Choroid plexus epithelial cell (primary cell): Measurements from ENCODE around the gene RHOH.

Experiments
- DNase-seq: peaks from one replicate; pipeline ENCODE4 v3.0.0-alpha.2; 2010; ENCODE audit warnings: low read depth
- H3K4me3 ChIP-seq: 2 replicates; pipeline ENCODE4 v1.5.1; 2011; ENCODE audit warnings: low read depth, mild to moderate bottlenecking, control low read depth, low read length, moderate library complexity
- CTCF ChIP-seq: conservative IDR thresholded peaks from 2 replicates; pipeline ENCODE4 v1.5.1; 2011; ENCODE audit warnings: low read depth, mild to moderate bottlenecking, control low read depth, inconsistent platforms, low read length, moderate library complexity

RHOH gene

DNA sequence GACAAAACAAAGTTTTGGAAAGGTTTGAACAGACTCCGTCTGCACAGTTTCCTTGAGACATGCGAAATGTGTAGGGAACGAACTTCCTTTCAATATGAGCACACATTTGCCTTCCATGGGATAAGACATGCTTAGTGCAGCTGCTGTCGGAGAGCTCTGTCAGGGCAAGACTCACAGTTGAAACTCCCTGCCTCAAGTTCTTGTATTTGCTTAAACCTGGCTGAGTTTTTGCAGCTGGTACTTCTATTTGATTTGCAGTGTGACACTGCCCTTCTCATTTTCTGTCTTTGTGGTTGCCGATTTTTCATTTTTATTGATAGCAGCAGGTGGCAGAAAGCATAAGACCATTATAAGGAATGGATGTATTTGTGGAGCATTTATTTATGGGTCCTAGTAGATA lies 18.2 kb upstream of the RHOH start:
- TF ChIP-seq CTCF, result no peak
- no peak for DNase-seq
- no peak overlapping the region for H3K4me3 ChIP-seq

GRCh38 chr4:40179360-40179759 lies 17.5 kb upstream of the RHOH start:
- TF ChIP-seq CTCF, result no peak
- no peak for DNase-seq
- no peak overlapping the region for H3K4me3 ChIP-seq

DNA sequence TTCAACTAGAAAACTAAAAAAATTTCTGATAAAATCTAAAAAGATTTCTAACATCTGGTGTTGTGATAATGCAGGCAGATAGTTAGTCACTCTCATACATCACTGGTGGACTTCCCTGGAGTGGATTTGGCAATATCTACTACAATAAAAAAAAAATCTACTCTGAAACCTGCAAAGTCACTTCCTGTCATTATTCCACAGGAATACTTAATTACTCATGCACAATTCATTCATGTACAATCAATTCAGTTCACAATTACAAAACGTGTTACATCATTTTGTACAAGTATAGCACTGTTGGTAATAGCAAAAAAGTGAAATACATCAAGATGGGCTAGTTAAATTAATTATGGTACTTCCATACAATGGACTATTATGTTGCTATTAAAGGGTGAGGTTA lies 16.5 kb upstream of the RHOH start:
- no peak for TF ChIP-seq CTCF
- DNase-seq, result peak; percentile 88

GRCh38 chr4:40182001-40182400 lies 14.8 kb upstream of the RHOH start:
- no peak overlapping the region for H3K4me3 ChIP-seq
- no peak for DNase-seq
- no peak for TF ChIP-seq CTCF

More for the DNA sequence above, 16.5 kb upstream of the RHOH start:
- no peak overlapping the region for H3K4me3 ChIP-seq

DNA sequence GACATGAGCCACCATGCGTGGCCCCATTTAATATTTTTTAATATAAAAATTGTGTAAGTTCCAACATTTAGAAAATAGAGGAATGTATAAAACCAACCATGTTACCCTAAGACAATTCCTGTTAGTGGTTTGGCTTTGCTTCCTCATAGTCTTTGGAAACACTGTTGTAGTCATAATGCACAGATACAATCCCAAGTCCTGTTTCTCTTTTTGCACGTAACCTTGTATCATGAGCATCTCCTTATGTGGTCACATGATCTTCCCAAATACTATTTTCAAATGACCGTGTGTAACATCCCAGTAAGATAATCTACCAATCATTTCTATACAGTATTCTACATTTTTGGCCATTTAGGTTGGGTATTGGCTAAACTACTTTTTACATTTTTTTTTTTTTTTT lies 13.9 kb upstream of the RHOH start:
- DNase-seq, result no peak
- no peak for TF ChIP-seq CTCF
- H3K4me3 ChIP-seq, result no peak overlapping the region

- no peak for TF ChIP-seq CTCF
- DNase-seq, result peak; percentile 44
- H3K4me3 ChIP-seq, result no peak overlapping the region
Measured at GRCh38 chr4:40183615-40184411, 13.0 kb upstream of the RHOH start.

DNA sequence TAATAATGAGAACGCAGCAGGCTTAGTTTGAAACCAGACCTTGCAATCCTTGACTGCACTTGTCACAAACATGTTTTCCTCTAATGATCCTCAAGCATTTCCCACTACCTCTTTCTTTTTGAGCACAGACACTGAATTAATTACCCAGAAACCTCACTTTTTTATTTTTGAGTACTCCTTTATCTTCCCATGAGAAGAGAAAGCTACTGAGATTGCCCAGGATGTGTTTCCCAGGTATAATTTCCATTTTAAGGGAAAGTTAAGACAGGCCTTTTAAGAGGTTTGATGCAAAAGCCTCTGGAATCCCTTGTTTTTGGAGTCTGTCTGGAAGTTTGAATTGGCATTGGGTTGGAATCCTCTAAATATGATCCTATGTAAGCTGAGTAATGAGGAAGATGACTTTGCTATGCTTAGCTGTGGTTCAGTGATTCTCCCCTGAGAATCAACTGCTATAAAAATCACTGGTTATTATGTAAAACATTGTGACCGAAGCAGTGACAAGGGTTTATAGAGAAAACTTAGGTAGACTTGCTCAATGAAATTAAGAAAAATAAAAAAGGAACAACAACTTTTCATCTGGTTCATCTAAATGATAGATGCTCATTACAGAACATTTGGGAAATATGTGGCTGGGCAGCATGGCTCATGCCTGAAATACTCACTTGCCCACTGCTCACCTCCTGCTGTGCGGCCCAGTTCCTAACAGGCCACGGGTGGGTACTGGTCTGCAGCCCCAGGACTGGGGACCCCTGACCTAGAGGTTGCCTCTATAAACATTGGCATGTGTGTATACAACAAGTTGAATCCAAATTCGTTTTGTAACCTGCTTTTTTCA lies 10.8 kb upstream of the RHOH start:
- no peak overlapping the region for H3K4me3 ChIP-seq
- no peak for TF ChIP-seq CTCF
- DNase-seq, result no peak
